Keratinocyte (primary cell): ENCODE data around the gene EIF5A2. TPM values are rescaled to one million over a fixed set of nuclear protein-coding genes. Genes with fewer than 3 reads are reported as not detected.

ENCODE experiments used
- DNase-seq: peaks from one replicate; pipeline ENCODE4 v3.0.0-alpha.2; 2011; ENCODE audit warnings: low read depth, missing footprints, low spot score
- FAIRE-seq: peaks from 2 replicates; lab custom pipeline; 2011; peaks lifted over from hg19 to GRCh38; lab: Jason Lieb, UNC
- H2AFZ ChIP-seq: 2 replicates; pipeline ENCODE4 v1.6.0; 2012; ENCODE audit warnings: low read length, control low read depth, inconsistent platforms; ENCODE audit not compliant: control insufficient read depth
- H3K27ac ChIP-seq: 2 replicates; pipeline ENCODE4 v1.5.1; 2011; ENCODE audit warnings: low read length; ENCODE audit not compliant: control insufficient read depth, insufficient read depth
- H3K27me3 ChIP-seq: 3 replicates; pipeline ENCODE4 v1.6.0; 2011; ENCODE audit warnings: low read length; ENCODE audit not compliant: control insufficient read depth, insufficient read depth; ENCODE audit errors: extremely low read depth
- H3K36me3 ChIP-seq, 2 experiments: 2 replicates in 1 of 2; 3 replicates in 1 of 2; pipeline ENCODE4 v1.5.1; 2011; ENCODE audit warnings: low read length in 2 of 2, mild to moderate bottlenecking in 1 of 2; ENCODE audit not compliant: control insufficient read depth in 2 of 2, insufficient read depth in 2 of 2; ENCODE audit errors: extremely low read depth in 1 of 2
- H3K4me1 ChIP-seq: 3 replicates; pipeline ENCODE4 v1.5.1; 2011; ENCODE audit warnings: low read length; ENCODE audit not compliant: control insufficient read depth, insufficient read depth; ENCODE audit errors: extremely low read depth
- H3K4me2 ChIP-seq: 3 replicates; pipeline ENCODE4 v1.6.0; 2011; ENCODE audit warnings: low read depth, low read length; ENCODE audit not compliant: control insufficient read depth, insufficient read depth; ENCODE audit errors: extremely low read depth
- H3K4me3 ChIP-seq, 3 experiments: fragments of 200-600 bp in 1 of 3; sonication (generic) in 1 of 3; 2 replicates in 2 of 3; 3 replicates in 1 of 3; pipeline ENCODE4 v1.5.1; 2011 to 2016; ENCODE audit warnings: low read length in 3 of 3, mild to moderate bottlenecking in 3 of 3, control low read depth in 2 of 3, inconsistent platforms in 1 of 3, low read depth in 1 of 3, mixed read lengths in 1 of 3, mixed run types in 1 of 3, moderate library complexity in 1 of 3; ENCODE audit not compliant: control insufficient read depth in 2 of 3, insufficient read depth in 2 of 3; ENCODE audit errors: extremely low read depth in 1 of 3
- H3K79me2 ChIP-seq: 2 replicates; pipeline ENCODE4 v1.6.0; 2012; ENCODE audit warnings: low read length; ENCODE audit not compliant: control insufficient read depth, insufficient read depth
- H3K9ac ChIP-seq: 3 replicates; pipeline ENCODE4 v1.6.0; 2011; ENCODE audit warnings: low read length; ENCODE audit not compliant: control insufficient read depth, insufficient read depth; ENCODE audit errors: extremely low read depth
- H3K9me1 ChIP-seq: 3 replicates; pipeline ENCODE4 v1.6.0; 2011; ENCODE audit warnings: low read length; ENCODE audit not compliant: control insufficient read depth, insufficient read depth; ENCODE audit errors: extremely low read depth
- H3K9me3 ChIP-seq: 2 replicates; pipeline ENCODE4 v1.5.1; 2012; ENCODE audit warnings: low read depth, low read length; ENCODE audit not compliant: control insufficient read depth
- H4K20me1 ChIP-seq: 3 replicates; pipeline ENCODE4 v1.6.0; 2011; ENCODE audit warnings: low read length; ENCODE audit not compliant: control insufficient read depth, insufficient read depth; ENCODE audit errors: extremely low read depth
- EZH2 ChIP-seq: IDR thresholded peaks from one replicate; pipeline ENCODE4 v1.6.1; 2012; ENCODE audit warnings: inconsistent platforms, mild to moderate bottlenecking, low read length, moderate library complexity
- dilution Hi-C: fragments of 300-500 bp; cut with MboI; formaldehyde crosslinking; loops from one replicate; pipeline ENCODE4 v1.7.0; 2020; ENCODE audit warnings: low sequenced_read_pairs; ENCODE audit not compliant: extremely low pct_ligation_motif_present
- polyA plus RNA-seq, 5 experiments: library from polyadenylated mRNA; depleted of rRNA in 3 of 5; stranded (reverse) in 3 of 5; stranded (forward) in 1 of 5; unstranded in 1 of 5; fragments of >200 nt; gene quantifications; 1 replicate in 1 of 5; 2 replicates in 3 of 5; 3 replicates in 1 of 5; pipeline versions ENCODE4 v1.2.1 to v1.2.3, GENCODE V29; 2011 to 2012; ENCODE audit warnings: missing spikeins in 2 of 5, low read depth in 1 of 5, low replicate concordance in 1 of 5
- TF ChIP-seq, protein P1 (sequence below), 3 experiments: IDR thresholded peaks in 1 of 3; conservative IDR thresholded peaks in 1 of 3; optimal IDR thresholded peaks in 1 of 3; 2 replicates in 2 of 3; 3 replicates in 1 of 3; pipeline versions ENCODE3 to v1.5.1; 2011; ENCODE audit warnings: low read length in 3 of 3, mild to moderate bottlenecking in 3 of 3, moderate library complexity in 2 of 3, control low read depth in 1 of 3, inconsistent platforms in 1 of 3; ENCODE audit not compliant: insufficient read depth in 2 of 3; ENCODE audit errors: extremely low read depth in 1 of 3

EIF5A2 gene
- polyA plus RNA-seq, 1 donor (not counting 4 experiments of a cell fraction or from before 2014, with no cell fraction given), result 19.2 TPM

DNA sequence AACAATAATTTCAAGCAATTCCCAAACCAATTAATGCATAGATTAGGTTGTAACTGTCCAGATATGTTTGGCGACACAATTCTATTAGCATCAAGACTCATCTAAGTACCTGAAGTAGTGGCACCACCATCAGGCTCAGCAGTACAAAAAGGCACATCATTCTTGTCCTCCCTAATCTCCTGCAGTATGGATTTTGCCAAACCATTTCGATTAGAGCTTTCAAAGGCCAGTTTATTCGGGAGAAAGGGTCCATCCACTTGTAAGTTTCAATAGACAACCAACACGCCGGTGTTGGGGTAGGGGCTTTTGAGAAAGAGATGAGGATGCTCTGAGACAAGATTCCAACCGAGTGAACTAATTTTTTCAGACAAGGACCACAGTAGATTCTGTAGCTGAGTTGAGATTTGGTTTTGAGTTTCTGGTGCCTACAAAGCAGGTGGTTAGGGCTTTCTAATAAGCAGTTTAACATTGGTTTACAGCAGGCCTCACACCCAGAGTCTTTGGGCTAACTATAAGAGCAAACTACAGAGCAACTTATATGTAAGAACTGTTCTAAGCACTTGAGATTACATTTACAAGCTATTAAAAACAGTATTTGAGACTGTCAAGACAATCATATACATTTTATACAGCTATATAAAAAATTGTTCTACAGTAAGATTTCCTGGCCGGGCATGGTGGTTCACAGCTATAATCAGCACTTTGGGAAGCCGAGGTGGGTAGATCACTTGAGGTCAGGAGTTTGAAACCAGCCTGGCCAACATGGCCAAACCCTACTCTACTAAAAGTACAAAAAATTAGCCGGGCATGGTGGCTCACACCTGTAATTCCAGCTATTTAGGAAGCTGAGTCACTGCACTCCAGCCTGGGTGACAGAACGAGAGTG is 43.0 kb downstream of the EIF5A2 start:
- dilution Hi-C loops, result no loop called here
- Histone ChIP-seq H3K27me3 (no peaks in the 10 kb centered on the region), H3K9me3 (no peaks in the 10 kb centered on the region), H2AFZ (no peak overlapping the region), H3K4me2 (no peak overlapping the region), H4K20me1 (peaks cover 7% of the 10 kb centered on the region), H3K9ac (no peak overlapping the region), H3K79me2 (peaks cover 20% of the 10 kb centered on the region), H3K36me3 (peaks cover 9 to 21% of the 10 kb centered on the region in 2 experiments), H3K4me1 (peaks cover 3% of the 10 kb centered on the region), H3K9me1 (peaks cover 3% of the 10 kb centered on the region), H3K4me3 (no peak overlapping the region), H3K27ac (no peak overlapping the region)
- FAIRE-seq (no peak), DNase-seq (no peak)
- no peak for TF ChIP-seq EZH2
- TF ChIP-seq, protein P1, sequence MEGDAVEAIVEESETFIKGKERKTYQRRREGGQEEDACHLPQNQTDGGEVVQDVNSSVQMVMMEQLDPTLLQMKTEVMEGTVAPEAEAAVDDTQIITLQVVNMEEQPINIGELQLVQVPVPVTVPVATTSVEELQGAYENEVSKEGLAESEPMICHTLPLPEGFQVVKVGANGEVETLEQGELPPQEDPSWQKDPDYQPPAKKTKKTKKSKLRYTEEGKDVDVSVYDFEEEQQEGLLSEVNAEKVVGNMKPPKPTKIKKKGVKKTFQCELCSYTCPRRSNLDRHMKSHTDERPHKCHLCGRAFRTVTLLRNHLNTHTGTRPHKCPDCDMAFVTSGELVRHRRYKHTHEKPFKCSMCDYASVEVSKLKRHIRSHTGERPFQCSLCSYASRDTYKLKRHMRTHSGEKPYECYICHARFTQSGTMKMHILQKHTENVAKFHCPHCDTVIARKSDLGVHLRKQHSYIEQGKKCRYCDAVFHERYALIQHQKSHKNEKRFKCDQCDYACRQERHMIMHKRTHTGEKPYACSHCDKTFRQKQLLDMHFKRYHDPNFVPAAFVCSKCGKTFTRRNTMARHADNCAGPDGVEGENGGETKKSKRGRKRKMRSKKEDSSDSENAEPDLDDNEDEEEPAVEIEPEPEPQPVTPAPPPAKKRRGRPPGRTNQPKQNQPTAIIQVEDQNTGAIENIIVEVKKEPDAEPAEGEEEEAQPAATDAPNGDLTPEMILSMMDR (optimal IDR thresholded peaks at IDR 0.05 in 1 of 3, IDR thresholded peaks at IDR 0.05 in 1 of 3, conservative IDR thresholded peaks at IDR 0.05 in 1 of 3; ENCODE audit: extremely low read depth in 1 of 3, insufficient read depth in 2 of 3, low read length in 3 of 3), result no peak

DNA sequence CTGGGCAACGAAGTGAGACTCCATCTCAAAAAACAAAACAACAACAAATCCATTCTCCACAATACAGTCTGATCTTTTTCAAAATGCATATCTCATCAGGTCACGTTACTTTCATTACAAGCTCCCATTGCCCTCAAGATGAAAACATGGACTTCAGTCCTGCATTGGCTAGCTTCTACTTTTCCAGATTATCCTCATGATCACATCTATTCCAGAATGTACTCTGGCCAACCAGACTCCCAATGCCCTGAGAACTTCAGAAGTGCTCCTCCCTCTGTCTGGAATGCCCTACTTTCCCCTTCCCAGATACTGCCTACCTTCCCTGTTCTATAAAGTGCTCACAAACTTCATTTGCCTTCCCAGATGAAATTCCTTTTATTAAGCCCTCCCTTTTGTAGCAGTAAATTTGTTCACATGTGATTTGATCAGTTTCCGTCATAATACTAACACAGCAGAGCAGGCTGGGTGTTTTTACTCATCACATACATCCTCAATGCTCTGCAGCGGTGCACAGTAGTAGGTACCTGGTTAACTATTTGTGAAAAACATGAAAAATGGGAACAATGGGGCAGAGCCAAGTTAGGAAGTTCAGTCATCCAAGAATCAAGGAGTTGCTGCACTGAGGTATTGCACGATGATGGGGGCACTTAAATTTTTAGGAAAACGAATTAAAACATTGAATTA is 43.8 kb downstream of the EIF5A2 start:
- Histone ChIP-seq H4K20me1 (peaks cover 7% of the 10 kb centered on the region), H3K4me3 (no peak overlapping the region), H3K79me2 (peaks cover 17% of the 10 kb centered on the region), H2AFZ (no peak overlapping the region), H3K9me1 (peaks cover 3% of the 10 kb centered on the region), H3K27ac (no peak overlapping the region), H3K36me3 (peaks cover 9 to 21% of the 10 kb centered on the region in 2 experiments), H3K9me3 (no peaks in the 10 kb centered on the region), H3K4me1 (peaks cover 3% of the 10 kb centered on the region), H3K27me3 (no peaks in the 10 kb centered on the region), H3K9ac (no peak overlapping the region), H3K4me2 (no peak overlapping the region)
- no peak for DNase-seq
- no peak for FAIRE-seq
- TF ChIP-seq, protein P1 (optimal IDR thresholded peaks at IDR 0.05 in 1 of 3, IDR thresholded peaks at IDR 0.05 in 1 of 3, conservative IDR thresholded peaks at IDR 0.05 in 1 of 3; ENCODE audit: extremely low read depth in 1 of 3, insufficient read depth in 2 of 3, low read length in 3 of 3), result peak in 1 of 3 experiments; percentile 2
- no peak for TF ChIP-seq EZH2
- dilution Hi-C loops, result no loop called here
